AG09309 (cell line): Measurements from ENCODE around the gene MYOD1.

Experiments
- DNase-seq: peaks from one replicate; pipeline ENCODE4 v3.0.0-alpha.2; 2010; ENCODE audit warnings: low read depth
- H3K4me3 ChIP-seq: 2 replicates; pipeline ENCODE4 v1.5.1; 2011; ENCODE audit warnings: mild to moderate bottlenecking, low read depth, low read length, moderate library complexity; ENCODE audit not compliant: control insufficient read depth
- CTCF ChIP-seq: IDR thresholded peaks from 2 replicates; pipeline ENCODE4 v1.5.1; 2011; ENCODE audit warnings: mild to moderate bottlenecking, low read depth, low read length, inconsistent platforms; ENCODE audit not compliant: insufficient read depth, control insufficient read depth; ENCODE audit errors: missing control alignments

The MYOD1 gene

GRCh38 chr11:17743026-17743807 is 23.8 kb downstream of the MYOD1 start:
- TF ChIP-seq CTCF, result no peak
- no peak overlapping the region for H3K4me3 ChIP-seq
- no peak for DNase-seq

- no peak for TF ChIP-seq CTCF
- no peak for DNase-seq
These were observed 24.4 kb downstream of the MYOD1 start for GRCh38 chr11:17743808-17744119.

GRCh38 chr11:17744151-17744940 is 25.0 kb downstream of the MYOD1 start:
- no peak overlapping the region for H3K4me3 ChIP-seq
- no peak for DNase-seq
- no peak for TF ChIP-seq CTCF

More at GRCh38 chr11:17743808-17744119, 24.4 kb downstream of the MYOD1 start:
- no peak overlapping the region for H3K4me3 ChIP-seq

- TF ChIP-seq CTCF, result no peak
- DNase-seq, result no peak
- no peak overlapping the region for H3K4me3 ChIP-seq
These were observed 25.8 kb downstream of the MYOD1 start for GRCh38 chr11:17745023-17745772.

- TF ChIP-seq CTCF, result no peak
- no peak overlapping the region for H3K4me3 ChIP-seq
- DNase-seq, result no peak
These were observed 26.7 kb downstream of the MYOD1 start for GRCh38 chr11:17746096-17746495.

GRCh38 chr11:17747131-17747955 is 28.0 kb downstream of the MYOD1 start:
- no peak for DNase-seq
- TF ChIP-seq CTCF, result no peak

More at GRCh38 chr11:17747131-17747955, 28.0 kb downstream of the MYOD1 start:
- H3K4me3 ChIP-seq, result no peak overlapping the region
